Measurements from ENCODE around the gene UBE2J2.

DNA sequence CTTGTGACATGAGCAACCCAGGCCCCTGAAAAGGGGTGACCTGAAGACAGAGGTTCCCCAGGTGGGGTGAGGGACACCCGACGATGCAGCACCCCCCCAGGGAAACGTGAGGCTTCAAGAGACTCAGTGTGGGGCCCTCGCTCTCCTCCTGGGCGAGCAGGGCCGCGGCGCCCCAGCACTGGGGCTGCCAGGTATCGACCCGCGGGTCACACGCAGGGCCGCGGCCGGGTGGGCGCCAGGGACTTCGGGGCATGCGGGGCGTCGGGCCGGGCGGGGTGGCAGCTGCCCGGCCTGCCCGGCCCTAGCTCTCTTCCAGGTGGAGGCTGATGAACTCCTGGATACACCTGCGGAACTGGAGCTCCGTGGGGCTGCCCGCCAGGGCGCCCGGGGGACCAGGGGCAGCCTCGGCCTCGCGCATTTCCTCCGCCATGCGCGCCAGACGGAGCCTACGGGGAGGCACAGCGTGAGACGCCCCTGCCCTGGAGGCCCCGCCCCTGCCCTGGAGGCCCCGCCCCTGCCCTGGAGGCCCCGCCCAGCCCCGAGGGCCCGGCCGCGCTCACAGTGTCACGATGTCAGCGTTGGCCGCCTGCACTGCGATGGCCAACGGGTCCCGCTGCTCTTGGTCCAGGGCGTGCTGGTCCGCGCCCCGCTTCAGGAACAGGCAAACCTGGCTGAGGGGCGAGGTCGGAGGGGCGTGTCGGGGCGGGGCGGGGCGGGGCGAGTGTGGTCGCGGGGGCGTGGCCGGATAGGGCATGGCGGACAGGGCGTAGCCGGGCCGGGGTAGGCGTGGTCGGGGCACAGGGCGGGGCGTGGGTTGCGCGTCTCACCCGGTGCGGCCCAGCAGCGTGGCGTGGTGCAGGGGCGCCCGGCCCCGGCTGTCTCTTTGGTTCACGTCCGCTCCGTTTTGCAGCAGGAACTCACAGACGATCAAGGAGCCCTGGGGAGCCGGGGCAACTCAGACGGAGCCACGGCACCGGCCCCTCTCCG lies 19.9 kb upstream of the UBE2J2 start:
- TF ChIP-seq POLR2AphosphoS5 (IDR thresholded peaks at IDR 0.05; ENCODE audit: borderline replicate concordance, low read depth, low read length) (no peak), EZH2 (IDR thresholded peaks at IDR 0.05) (no peak)
